HG02852 (cell line): ENCODE measurements around the gene CYTIP.
A peak's percentile ranks its signal among the peaks of the same experiment; 100 is the strongest.

ENCODE experiments used
- ATAC-seq: cut with Tn5 transposase; IDR thresholded peaks from one replicate; pipeline ENCODE4 v1.9.1; 2021; ENCODE audit warnings: mild to moderate bottlenecking, moderate library complexity; ENCODE audit not compliant: unreplicated experiment

CYTIP gene

GRCh38 chr2:157443795-157444640, at the start of gene CYTIP:
TSS of gene CYTIP (minus strand) at chr2:157444089. CDS start at chr2:157444020, 69 bp downstream.
- peak; percentile 44 for ATAC-seq

GRCh38 chr2:157492189-157492773, 48.4 kb upstream of the CYTIP start:
- ATAC-seq: peak; percentile 98

DNA sequence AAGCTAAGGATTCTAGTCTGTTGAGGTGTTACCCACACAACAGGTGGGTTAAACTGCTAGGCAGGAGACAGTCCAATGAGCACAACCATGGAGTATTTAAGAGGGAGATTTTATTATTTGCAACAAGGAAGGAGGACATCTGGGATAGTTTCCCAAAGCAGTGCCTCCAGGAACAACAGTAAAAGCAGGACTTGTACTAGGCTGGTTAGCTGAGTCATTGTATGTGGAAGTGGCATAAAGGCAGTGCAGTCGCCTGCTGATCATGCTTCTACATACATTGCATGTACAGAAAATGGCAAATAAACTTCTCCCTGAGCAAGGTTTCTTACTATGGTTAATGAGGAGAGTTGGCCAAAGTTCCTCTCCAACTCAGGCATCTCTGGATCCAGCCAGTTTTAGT, 46.1 kb upstream of the CYTIP start:
- ATAC-seq: no peak

DNA sequence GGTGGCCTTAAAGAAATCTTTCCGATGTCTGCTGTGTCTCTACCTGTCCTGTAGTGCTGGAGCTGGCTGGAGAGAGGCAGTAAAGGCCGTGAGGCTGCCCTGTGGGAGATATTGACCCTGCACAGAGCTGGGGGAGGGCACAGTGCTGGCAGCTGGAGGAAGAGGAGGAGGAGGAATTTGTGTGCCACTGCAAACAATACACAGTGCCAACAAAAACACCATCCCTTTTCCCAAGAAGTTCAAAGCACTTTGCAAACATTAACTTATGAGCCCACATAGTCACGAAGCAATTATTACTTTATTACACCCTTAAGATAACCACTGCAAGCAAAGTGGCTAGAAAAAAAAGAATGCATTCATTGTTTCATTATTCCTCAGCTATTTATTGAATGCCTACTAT, 45.0 kb upstream of the CYTIP start:
- ATAC-seq: no peak

- ATAC-seq: no peak
These were observed 43.9 kb upstream of the CYTIP start for GRCh38 chr2:157487747-157488146.

- ATAC-seq: no peak
These were observed 43.4 kb upstream of the CYTIP start for GRCh38 chr2:157487271-157487610.

DNA sequence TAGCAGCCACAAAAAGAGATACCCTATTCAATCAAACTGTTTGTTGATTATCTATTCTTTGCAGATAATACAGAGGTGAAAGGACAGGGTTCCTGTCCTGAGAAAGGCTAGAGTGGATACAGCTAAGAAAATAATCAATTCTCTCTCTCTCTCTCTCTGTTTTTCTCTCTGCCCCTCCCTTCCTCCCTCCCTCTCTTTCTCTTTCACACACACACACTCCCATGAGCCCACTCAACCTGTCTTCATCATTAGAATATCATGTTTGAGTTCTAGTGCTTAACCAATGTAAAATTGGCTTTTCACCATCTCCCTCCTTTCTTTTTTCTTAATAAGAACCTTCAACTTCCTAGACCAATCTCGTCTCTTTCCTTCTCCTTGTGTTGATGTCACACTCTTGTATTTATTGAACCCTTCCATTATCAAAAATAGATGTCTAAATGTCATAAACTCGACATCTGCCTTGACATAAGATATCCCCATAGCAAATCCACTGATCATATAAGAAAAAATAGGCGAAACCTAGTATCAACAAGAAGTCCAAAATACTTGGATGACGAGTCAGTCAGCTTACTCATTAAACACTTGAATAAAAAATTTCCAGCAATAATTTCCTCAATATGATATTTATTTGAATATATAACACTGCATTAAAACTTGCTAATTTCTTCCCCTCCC, 42.8 kb upstream of the CYTIP start:
- ATAC-seq: no peak

GRCh38 chr2:157480182-157480961, 36.5 kb upstream of the CYTIP start:
- peak; percentile 91 for ATAC-seq

GRCh38 chr2:157479081-157480027, 35.5 kb upstream of the CYTIP start:
- ATAC-seq: peak; percentile 42

DNA sequence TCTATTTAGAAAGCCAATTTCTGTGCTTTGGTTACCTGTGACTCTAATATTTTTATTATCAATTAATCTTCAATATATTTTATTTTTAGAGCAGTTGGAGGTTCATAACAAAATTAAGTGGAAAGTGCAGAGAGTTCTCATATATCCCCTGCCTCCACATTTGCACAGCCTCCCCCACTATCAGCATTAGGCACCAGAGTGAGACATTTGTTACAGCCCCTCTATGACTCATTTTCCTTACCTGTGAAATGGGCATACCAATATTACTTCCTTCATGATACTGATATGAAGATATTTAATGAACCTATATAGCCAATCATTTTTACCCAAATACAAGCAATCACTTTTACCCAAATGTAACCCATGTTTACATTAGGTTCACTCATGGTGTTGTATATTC, 34.0 kb upstream of the CYTIP start:
- ATAC-seq: no peak

DNA sequence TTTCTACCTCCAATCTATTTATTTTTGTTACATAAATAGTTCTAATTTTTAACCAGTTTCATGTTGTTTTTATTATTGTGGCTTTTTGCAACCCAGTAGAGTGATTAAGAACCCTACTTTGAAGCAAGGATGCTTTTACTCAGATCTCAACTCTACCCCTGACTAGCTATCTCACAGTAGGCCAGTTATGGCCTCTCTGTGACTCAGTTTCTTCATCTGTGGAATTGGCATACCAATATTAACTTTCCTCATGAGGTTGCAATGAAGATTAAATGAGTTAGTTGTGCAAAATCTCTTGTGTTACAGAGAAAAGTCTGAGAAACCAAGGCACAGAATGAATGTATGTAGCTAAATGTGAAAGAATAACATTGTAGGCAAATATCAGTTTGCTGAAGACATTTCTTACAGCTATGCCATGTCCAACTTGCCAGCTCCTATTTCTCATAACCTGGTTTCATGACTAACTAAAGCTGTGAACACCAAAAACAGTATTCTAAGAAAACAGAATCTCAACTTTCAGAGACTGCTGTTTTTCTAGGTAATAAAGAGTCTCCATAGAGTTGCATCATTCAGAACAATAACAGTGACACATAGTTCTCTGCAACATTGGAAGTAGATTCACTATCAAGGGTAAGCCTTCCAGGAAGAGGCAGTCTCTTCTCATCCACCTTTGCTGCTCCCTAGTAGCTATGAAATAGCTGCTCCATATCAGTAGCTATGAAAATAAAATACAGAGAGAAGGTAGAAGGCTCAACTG, 33.2 kb upstream of the CYTIP start:
- ATAC-seq: no peak

DNA sequence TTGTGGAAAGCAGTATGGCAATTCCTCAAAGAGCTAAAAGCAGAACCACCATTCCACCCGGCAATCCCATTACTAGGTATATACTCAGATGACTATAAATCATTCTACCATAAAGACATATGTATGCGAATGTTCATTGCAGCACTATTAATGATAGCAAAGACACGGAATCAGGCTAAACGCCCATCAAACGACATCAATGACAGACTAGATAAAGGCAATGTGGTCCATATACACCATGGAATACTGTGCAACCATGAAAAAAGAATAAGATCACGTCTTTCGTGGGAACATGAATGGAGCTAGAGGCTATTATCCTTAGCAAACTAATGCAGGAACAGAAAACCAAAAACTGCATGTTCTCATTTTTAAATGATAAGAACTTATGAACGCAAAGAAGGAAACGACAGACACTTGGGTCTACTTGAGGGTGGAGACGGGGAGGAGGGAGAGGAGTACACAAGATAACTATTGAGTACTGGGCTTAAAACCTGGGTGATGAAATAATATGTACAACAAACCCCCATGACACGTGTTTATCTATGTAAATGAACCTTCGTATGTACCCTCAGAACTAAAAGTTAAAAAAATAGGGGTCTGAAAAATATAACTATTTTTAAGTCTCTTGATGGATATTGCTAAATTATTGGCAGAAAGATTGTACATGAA, 32.0 kb upstream of the CYTIP start:
- no peak for ATAC-seq

DNA sequence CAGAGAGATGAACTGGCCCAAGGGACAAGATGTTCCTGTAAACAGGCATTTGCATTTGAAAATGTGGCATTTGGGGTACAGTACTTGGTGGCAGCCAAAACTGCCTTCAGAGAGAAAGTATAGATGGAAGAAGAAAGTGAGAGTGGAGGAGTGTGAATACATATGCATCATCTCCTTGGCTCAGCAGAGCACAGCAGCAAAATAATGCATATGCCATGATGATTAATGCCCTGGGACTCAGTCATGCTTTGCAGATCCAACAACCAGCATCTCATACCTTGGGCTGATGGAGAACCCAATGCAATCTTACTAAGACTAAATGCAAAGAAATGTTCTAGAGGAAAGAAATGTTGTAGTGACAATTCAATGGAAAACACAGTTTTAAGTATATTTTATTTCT, 29.7 kb upstream of the CYTIP start:
- no peak for ATAC-seq

GRCh38 chr2:157471078-157471477, 27.2 kb upstream of the CYTIP start:
- no peak for ATAC-seq

GRCh38 chr2:157470321-157470720, 26.4 kb upstream of the CYTIP start:
- ATAC-seq: peak; percentile 52

GRCh38 chr2:157469726-157470125, 25.8 kb upstream of the CYTIP start:
- no peak for ATAC-seq

- peak; percentile 84 for ATAC-seq
These were observed 25.2 kb upstream of the CYTIP start for GRCh38 chr2:157468931-157469708.

- no peak for ATAC-seq
These were observed 22.9 kb upstream of the CYTIP start for GRCh38 chr2:157466764-157467163.
